H9 (cell line): ENCODE results near the gene CNNM1. TPM values are rescaled to one million over a fixed set of nuclear protein-coding genes. Genes with fewer than 3 reads are reported as not detected.

Source experiments
- DNase-seq: peaks from one replicate; pipeline ENCODE4 v3.0.0-alpha.2; 2017
- H2AFZ ChIP-seq: one replicate; pipeline ENCODE4 v1.6.1; 2013; ENCODE audit warnings: mild to moderate bottlenecking, low read length, control low read depth, moderate library complexity
- H2AK5ac ChIP-seq: 2 replicates; pipeline ENCODE4 v1.6.1; 2013; ENCODE audit warnings: low read length, control low read depth, mixed read lengths; ENCODE audit not compliant: insufficient read length
- H2BK120ac ChIP-seq: one replicate; pipeline ENCODE4 v1.6.1; 2013; ENCODE audit warnings: low read depth, mild to moderate bottlenecking, low read length, control low read depth, inconsistent platforms; ENCODE audit not compliant: poor library complexity, severe bottlenecking
- H2BK12ac ChIP-seq: 2 replicates; pipeline ENCODE4 v1.6.1; 2013; ENCODE audit warnings: low read length, control low read depth, mixed read lengths, low read depth; ENCODE audit not compliant: insufficient read length
- H2BK15ac ChIP-seq: 2 replicates; pipeline ENCODE4 v1.6.1; 2013; ENCODE audit warnings: low read depth, low read length, control low read depth
- H2BK20ac ChIP-seq: one replicate; pipeline ENCODE4 v1.6.1; 2013; ENCODE audit warnings: low read depth, mild to moderate bottlenecking, low read length, control low read depth, inconsistent platforms; ENCODE audit not compliant: poor library complexity, severe bottlenecking
- H2BK5ac ChIP-seq: 2 replicates; pipeline ENCODE4 v1.6.1; 2013; ENCODE audit warnings: low read length, control low read depth, mixed read lengths; ENCODE audit not compliant: insufficient read length
- H3K14ac ChIP-seq: 2 replicates; pipeline ENCODE4 v1.6.1; 2013; ENCODE audit warnings: low read length, control low read depth; ENCODE audit not compliant: insufficient read depth
- H3K18ac ChIP-seq: 2 replicates; pipeline ENCODE4 v1.6.1; 2013; ENCODE audit warnings: low read depth, mild to moderate bottlenecking, mixed read lengths, low read length, control low read depth; ENCODE audit not compliant: insufficient read length
- H3K23ac ChIP-seq: 2 replicates; pipeline ENCODE4 v1.6.1; 2013; ENCODE audit warnings: low read length, control low read depth, mixed read lengths, low read depth; ENCODE audit not compliant: insufficient read length
- H3K23me2 ChIP-seq: 2 replicates; pipeline ENCODE4 v1.6.1; 2013; ENCODE audit warnings: low read depth, mild to moderate bottlenecking, mixed read lengths, low read length, control low read depth; ENCODE audit not compliant: insufficient read length, poor library complexity, severe bottlenecking
- H3K27ac ChIP-seq: 2 replicates; pipeline ENCODE4 v1.5.1; 2013; ENCODE audit warnings: low read length, control low read depth, mixed read lengths, low read depth; ENCODE audit not compliant: insufficient read length
- H3K27me3 ChIP-seq: 2 replicates; pipeline ENCODE4 v1.6.1; 2013; ENCODE audit warnings: low read length, control low read depth, inconsistent platforms; ENCODE audit not compliant: insufficient read depth
- H3K4ac ChIP-seq: 2 replicates; pipeline ENCODE4 v1.6.1; 2013; ENCODE audit warnings: low read depth, mild to moderate bottlenecking, control low read depth, inconsistent platforms, low read length, moderate library complexity
- H3K4me1 ChIP-seq: 2 replicates; pipeline ENCODE4 v1.6.1; 2013; ENCODE audit warnings: low read length, control low read depth, inconsistent platforms; ENCODE audit not compliant: insufficient read depth
- H3K4me2 ChIP-seq: 2 replicates; pipeline ENCODE4 v1.6.1; 2013; ENCODE audit warnings: low read length, control low read depth, mixed read lengths; ENCODE audit not compliant: insufficient read length, insufficient read depth
- H3K56ac ChIP-seq: 2 replicates; pipeline ENCODE4 v1.6.1; 2013; ENCODE audit warnings: low read depth, mild to moderate bottlenecking, mixed read lengths, low read length, control low read depth; ENCODE audit not compliant: insufficient read length
- H3K79me1 ChIP-seq: 2 replicates; pipeline ENCODE4 v1.6.1; 2013; ENCODE audit warnings: low read depth, mild to moderate bottlenecking, moderate library complexity, low read length, control low read depth, inconsistent platforms; ENCODE audit not compliant: insufficient read depth, poor library complexity, severe bottlenecking
- H3K79me2 ChIP-seq: 2 replicates; pipeline ENCODE4 v1.6.1; 2013; ENCODE audit warnings: low read length, control low read depth, inconsistent platforms; ENCODE audit not compliant: insufficient read depth
- H3K9ac ChIP-seq: 2 replicates; pipeline ENCODE4 v1.6.1; 2013; ENCODE audit warnings: low read length, control low read depth, mixed read lengths; ENCODE audit not compliant: insufficient read length; ENCODE audit errors: extremely low read depth
- H3K9me3 ChIP-seq: one replicate; pipeline ENCODE4 v1.6.1; 2013; ENCODE audit warnings: low read depth, low read length, inconsistent platforms; ENCODE audit not compliant: control insufficient read depth
- H3T11ph ChIP-seq: one replicate; pipeline ENCODE4 v1.6.1; 2013; ENCODE audit warnings: mild to moderate bottlenecking, low read length, control low read depth, inconsistent platforms
- H4K20me1 ChIP-seq: one replicate; pipeline ENCODE4 v1.6.1; 2013; ENCODE audit not compliant: control insufficient read depth, insufficient read length, insufficient read depth
- H4K5ac ChIP-seq: 2 replicates; pipeline ENCODE4 v1.6.1; 2013; ENCODE audit warnings: low read depth, mild to moderate bottlenecking, mixed read lengths, low read length, control low read depth; ENCODE audit not compliant: insufficient read length
- H4K8ac ChIP-seq: replicated peaks from 2 replicates; pipeline ENCODE4 v1.6.1; 2013; ENCODE audit warnings: low read length, control low read depth, mixed read lengths, low read depth; ENCODE audit not compliant: insufficient read length
- H4K91ac ChIP-seq: 2 replicates; pipeline ENCODE4 v1.6.1; 2013; ENCODE audit warnings: low read depth, mild to moderate bottlenecking, moderate library complexity, mixed read lengths, low read length, control low read depth; ENCODE audit not compliant: insufficient read length
- H3K27ac Mint-ChIP-seq, 3 experiments: 2 replicates in 2 of 3; 3 replicates in 1 of 3; pipeline ENCODE4 v1.8.0; 2020 to 2021; ENCODE audit warnings: mixed read lengths in 3 of 3, mild to moderate bottlenecking in 1 of 3, moderate library complexity in 1 of 3
- H3K27me3 Mint-ChIP-seq: 2 replicates; pipeline ENCODE4 v1.8.0; 2021; ENCODE audit warnings: low read depth, mild to moderate bottlenecking, moderate library complexity, mixed read lengths
- H3K36me3 Mint-ChIP-seq, 3 experiments: 2 replicates in 2 of 3; 3 replicates in 1 of 3; pipeline ENCODE4 v1.8.0; 2020 to 2021; ENCODE audit warnings: low read depth in 3 of 3, mixed read lengths in 3 of 3; ENCODE audit not compliant: insufficient read depth in 1 of 3
- H3K4me1 Mint-ChIP-seq, 2 experiments: 2 replicates each; pipeline ENCODE4 v1.8.0; 2020; ENCODE audit warnings: mixed read lengths in 2 of 2
- H3K4me3 Mint-ChIP-seq, 2 experiments: 2 replicates in 1 of 2; 3 replicates in 1 of 2; pipeline ENCODE4 v1.8.0; 2020 to 2021; ENCODE audit warnings: mild to moderate bottlenecking in 2 of 2, mixed read lengths in 2 of 2, moderate library complexity in 1 of 2
- H3K9me3 Mint-ChIP-seq, 2 experiments: 2 replicates in 1 of 2; 3 replicates in 1 of 2; pipeline ENCODE4 v1.8.0; 2020; ENCODE audit warnings: mild to moderate bottlenecking in 2 of 2, mixed read lengths in 2 of 2, moderate library complexity in 1 of 2
- CTCF ChIP-seq: fragments of 200-600 bp; sonication (generic); conservative IDR thresholded peaks from 3 replicates; pipeline ENCODE4 v1.8.0; 2021; ENCODE audit warnings: antibody characterized with exemption, mild to moderate bottlenecking
- WGBS: extraction: QIAGEN DNeasy Blood & Tissue Kit; methylation state at CpG from one replicate; pipeline ENCODE4 v1.1.7; 2013; ENCODE audit warnings: missing lambda C conversion rate, low lambda C conversion rate, mixed read lengths; ENCODE audit not compliant: insufficient read length; ENCODE audit errors: extremely low coverage; 5-methylcytosine and 5-hydroxymethylcytosine counted together
- total RNA-seq: library from RNA; stranded (reverse); gene quantifications from 2 replicates; pipeline ENCODE4 v1.2.1, GENCODE V29; 2021

CNNM1 gene
- total RNA-seq, 1 experiment from 2014 or later, result 0.35 TPM

DNA sequence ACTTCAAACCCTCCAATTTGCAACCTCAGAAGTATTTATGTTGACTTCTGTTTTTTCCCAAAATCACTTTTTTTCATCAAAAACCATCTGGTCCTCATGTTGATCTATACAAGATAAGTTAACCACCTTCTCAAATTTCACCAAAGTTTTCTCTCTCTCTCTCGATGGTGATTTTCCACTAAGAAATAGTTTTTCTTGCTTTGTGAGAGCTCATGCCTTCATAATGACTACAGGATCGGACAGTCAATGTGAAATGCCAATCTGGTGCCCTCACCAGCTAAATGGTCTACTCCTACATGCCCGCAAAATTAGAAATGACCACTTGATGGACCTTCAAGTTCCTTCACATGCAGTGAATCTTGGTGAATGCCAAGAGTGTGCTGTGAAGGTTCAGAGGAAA lies 40.4 kb downstream of the CNNM1 start:
- Histone ChIP-seq H2BK20ac (no peak overlapping the region), H3K23ac (no peak overlapping the region), H4K8ac (no peak overlapping the region), H3K23me2 (no peaks in the 10 kb centered on the region), H2BK5ac (no peak overlapping the region), H2BK120ac (no peak overlapping the region), H3K27me3 (no peaks in the 10 kb centered on the region), H2BK12ac (no peak overlapping the region), H4K91ac (no peak overlapping the region), H4K20me1 (no peaks in the 10 kb centered on the region), H3K27ac (no peak overlapping the region), H3K4me1 (no peaks in the 10 kb centered on the region), H3K4ac (no peak overlapping the region), H2BK15ac (no peak overlapping the region), H3K79me2 (no peaks in the 10 kb centered on the region), H3K79me1 (no peaks in the 10 kb centered on the region), H3K56ac (no peak overlapping the region), H3K14ac (no peak overlapping the region), H3K9me3 (no peaks in the 10 kb centered on the region), H3K4me2 (no peak overlapping the region), H2AK5ac (no peak overlapping the region), H2AFZ (no peak overlapping the region), H3K18ac (no peak overlapping the region), H3K9ac (no peak overlapping the region), H4K5ac (no peak overlapping the region), H3T11ph (no peak overlapping the region)
- H3K4me3 Mint-ChIP-seq, result no peak overlapping the region
- WGBS, result no CpG with 5 or more reads among the region's 3 CpGs
- peaks cover 22% of the 10 kb centered on the region for H3K27me3 Mint-ChIP-seq
- no peaks in the 10 kb centered on the region for H3K9me3 Mint-ChIP-seq
- H3K4me1 Mint-ChIP-seq, result peaks cover 6 to 7% of the 10 kb centered on the region in 2 experiments
- no peak for TF ChIP-seq CTCF
- no peak overlapping the region for H3K27ac Mint-ChIP-seq
- no peaks in the 10 kb centered on the region for H3K36me3 Mint-ChIP-seq
- no peak for DNase-seq
